HEK293 (cell line): ENCODE data around the gene TDRKH.

Experiments
- HOXC10 ChIP-seq: sonication (generic); formaldehyde crosslinking; IDR thresholded peaks from 2 replicates; pipeline ENCODE4 v1.8.1; 2023; ENCODE audit warnings: mild to moderate bottlenecking, missing genetic modification reagents
- KLF16 ChIP-seq: fragments of 450-650 bp; formaldehyde crosslinking; IDR thresholded peaks from 2 replicates; pipeline ENCODE4 v1.5.1; 2017; ENCODE audit warnings: missing biosample characterization, missing genetic modification characterization
- MZF1 ChIP-seq: fragments of 450-650 bp; formaldehyde crosslinking; IDR thresholded peaks from 2 replicates; pipeline ENCODE4 v1.5.1; 2017; ENCODE audit warnings: missing biosample characterization, missing genetic modification characterization, borderline replicate concordance
- PRDM1 ChIP-seq: fragments of 450-650 bp; formaldehyde crosslinking; IDR thresholded peaks from 2 replicates; pipeline ENCODE4; 2016; ENCODE audit warnings: missing biosample characterization, missing genetic modification characterization
- SALL2 ChIP-seq: fragments of 450-650 bp; formaldehyde crosslinking; IDR thresholded peaks from 2 replicates; pipeline ENCODE4 v1.5.0; 2017; ENCODE audit warnings: missing biosample characterization, mild to moderate bottlenecking, missing genetic modification characterization, borderline replicate concordance
- SETDB1 ChIP-seq: IDR thresholded peaks from one replicate; pipeline ENCODE4 v1.6.1; 2017; ENCODE audit warnings: mild to moderate bottlenecking, low read length, moderate library complexity, mixed read lengths; ENCODE audit not compliant: insufficient read length
- SP2 ChIP-seq: fragments of 450-650 bp; formaldehyde crosslinking; IDR thresholded peaks from 2 replicates; pipeline ENCODE4 v1.5.1; 2016; ENCODE audit warnings: missing biosample characterization, missing genetic modification characterization
- SP3 ChIP-seq: fragments of 450-650 bp; formaldehyde crosslinking; IDR thresholded peaks from 2 replicates; pipeline ENCODE4 v1.5.1; 2016; ENCODE audit warnings: missing biosample characterization, missing genetic modification characterization
- TCF7L2 ChIP-seq: IDR thresholded peaks from 2 replicates; pipeline ENCODE4 v1.6.1; 2011; ENCODE audit warnings: low read depth, mild to moderate bottlenecking, inconsistent platforms, low read length, moderate library complexity, borderline replicate concordance
- TRIM28 ChIP-seq: IDR thresholded peaks from 2 replicates; pipeline ENCODE4 v1.6.1; 2011; ENCODE audit warnings: low read length, control low read depth, borderline replicate concordance
- WT1 ChIP-seq: fragments of 450-650 bp; formaldehyde crosslinking; IDR thresholded peaks from 2 replicates; pipeline ENCODE4 v1.5.1; 2016; ENCODE audit warnings: missing biosample characterization, missing genetic modification characterization
- ZBTB11 ChIP-seq: fragments of 450-650 bp; formaldehyde crosslinking; conservative IDR thresholded peaks from 2 replicates; pipeline ENCODE4 v1.5.1; 2016; ENCODE audit warnings: low read depth, missing biosample characterization, missing genetic modification characterization
- ZBTB26 ChIP-seq: fragments of 450-650 bp; formaldehyde crosslinking; optimal IDR thresholded peaks from 2 replicates; pipeline ENCODE3; 2016; ENCODE audit warnings: missing biosample characterization, mild to moderate bottlenecking, missing genetic modification characterization
- ZBTB44 ChIP-seq: fragments of 450-650 bp; IDR thresholded peaks from 2 replicates; pipeline ENCODE4 v1.5.1; 2018; ENCODE audit warnings: missing biosample characterization, mild to moderate bottlenecking, missing genetic modification characterization
- ZFP41 ChIP-seq: fragments of 450-650 bp; formaldehyde crosslinking; IDR thresholded peaks from 2 replicates; pipeline ENCODE4 v1.5.1; 2016; ENCODE audit warnings: missing biosample characterization, missing genetic modification characterization, borderline replicate concordance
- ZNF157 ChIP-seq: fragments of 450-650 bp; formaldehyde crosslinking; IDR thresholded peaks from 2 replicates; pipeline ENCODE4 v1.5.1; 2016; ENCODE audit warnings: missing biosample characterization, missing genetic modification characterization
- ZNF169 ChIP-seq: fragments of 450-650 bp; formaldehyde crosslinking; IDR thresholded peaks from 2 replicates; pipeline ENCODE4 v1.5.1; 2016; ENCODE audit warnings: missing biosample characterization, missing genetic modification characterization
- ZNF184 ChIP-seq: fragments of 450-650 bp; IDR thresholded peaks from 2 replicates; pipeline ENCODE4 v1.5.1; 2018; ENCODE audit warnings: missing biosample characterization, mild to moderate bottlenecking, missing genetic modification characterization
- ZNF24 ChIP-seq: fragments of 450-650 bp; formaldehyde crosslinking; IDR thresholded peaks from 2 replicates; pipeline ENCODE4 v1.5.1; 2016; ENCODE audit warnings: missing biosample characterization, missing genetic modification characterization
- ZNF26 ChIP-seq: fragments of 450-650 bp; formaldehyde crosslinking; IDR thresholded peaks from 2 replicates; pipeline ENCODE4 v1.5.1; 2016; ENCODE audit warnings: missing biosample characterization, missing genetic modification characterization
- ZNF335 ChIP-seq: fragments of 450-650 bp; formaldehyde crosslinking; conservative IDR thresholded peaks from 2 replicates; pipeline ENCODE4 v1.5.1; 2016; ENCODE audit warnings: missing biosample characterization, missing genetic modification characterization
- ZNF366 ChIP-seq: fragments of 450-650 bp; formaldehyde crosslinking; conservative IDR thresholded peaks from 2 replicates; pipeline ENCODE4 v1.5.1; 2016; ENCODE audit warnings: missing biosample characterization, missing genetic modification characterization
- ZNF426 ChIP-seq: fragments of 450-650 bp; formaldehyde crosslinking; IDR thresholded peaks from 2 replicates; pipeline ENCODE4 v1.5.1; 2017; ENCODE audit warnings: missing biosample characterization, missing genetic modification characterization, mild to moderate bottlenecking, inconsistent platforms, moderate library complexity
- ZNF449 ChIP-seq: fragments of 450-650 bp; formaldehyde crosslinking; IDR thresholded peaks from 2 replicates; pipeline ENCODE4 v1.5.1; 2017; ENCODE audit warnings: missing biosample characterization, mild to moderate bottlenecking, missing genetic modification characterization, moderate library complexity
- ZNF529 ChIP-seq: fragments of 450-650 bp; formaldehyde crosslinking; IDR thresholded peaks from 2 replicates; pipeline ENCODE4 v1.5.1; 2017; ENCODE audit warnings: missing genetic modification characterization, missing biosample characterization; ENCODE audit not compliant: insufficient replicate concordance
- ZNF548 ChIP-seq: fragments of 450-650 bp; formaldehyde crosslinking; IDR thresholded peaks from 2 replicates; pipeline ENCODE4 v1.5.1; 2016; ENCODE audit warnings: missing biosample characterization, missing genetic modification characterization
- ZNF558 ChIP-seq: fragments of 450-650 bp; formaldehyde crosslinking; IDR thresholded peaks from 2 replicates; pipeline ENCODE4 v1.5.1; 2016; ENCODE audit warnings: missing biosample characterization, missing genetic modification characterization
- ZNF645 ChIP-seq: fragments of 450-650 bp; formaldehyde crosslinking; IDR thresholded peaks from 2 replicates; pipeline ENCODE4; 2016; ENCODE audit warnings: missing biosample characterization, missing genetic modification characterization
- ZNF670 ChIP-seq: fragments of 450-650 bp; formaldehyde crosslinking; IDR thresholded peaks from 2 replicates; pipeline ENCODE4 v1.5.1; 2016; ENCODE audit warnings: missing biosample characterization, missing genetic modification characterization, low read depth

The TDRKH gene

GRCh38 chr1:151790071-151790939, at the start of gene TDRKH (continued):
- no peak; the same call in 1 of the 2 replicates for TF ChIP-seq ZNF449 (tag by site-specific recombination)
- no peak for TF ChIP-seq PRDM1 (tag by site-specific recombination)
- TF ChIP-seq TCF7L2: no peak
- TF ChIP-seq ZNF670 (tag by site-specific recombination): no peak
- TF ChIP-seq ZBTB11 (tag by site-specific recombination): peak; percentile 19; the same call in 1 of the 2 replicates
- TF ChIP-seq ZNF558 (tag by site-specific recombination): no peak
- TF ChIP-seq ZNF366 (tag by site-specific recombination): peak; percentile 36; the same call in 1 of the 2 replicates
- TF ChIP-seq ZNF335: peak; percentile 75
- peak; percentile 100 for TF ChIP-seq SP2 (tag by site-specific recombination)
- TF ChIP-seq ZNF26 (tag by site-specific recombination): no peak
- TF ChIP-seq WT1 (tag by site-specific recombination): peak; percentile 72
- no peak for TF ChIP-seq SALL2
- TF ChIP-seq HOXC10 (CRISPR knock-in tag): no peak
- TF ChIP-seq ZNF529 (tag by site-specific recombination): no peak
- no peak for TF ChIP-seq ZNF426 (tag by site-specific recombination)
- peak; percentile 77 for TF ChIP-seq ZBTB26 (tag by site-specific recombination)
- no peak for TF ChIP-seq MZF1 (tag by site-specific recombination)
- TF ChIP-seq ZBTB44: no peak
- TF ChIP-seq ZNF645 (tag by site-specific recombination): no peak
- TF ChIP-seq ZFP41 (tag by site-specific recombination): no peak
- no peak for TF ChIP-seq SETDB1
- peak; percentile 83 for TF ChIP-seq SP3 (tag by site-specific recombination)
- no peak for TF ChIP-seq ZNF157 (tag by site-specific recombination)
- no peak for TF ChIP-seq ZNF184
- TF ChIP-seq ZNF24 (tag by site-specific recombination): peak; percentile 84; the same call in 1 of the 2 replicates
- TF ChIP-seq TRIM28: no peak
- TF ChIP-seq ZNF169 (tag by site-specific recombination): no peak; the same call in 1 of the 2 replicates
- TF ChIP-seq KLF16 (tag by site-specific recombination): peak; percentile 93
- TF ChIP-seq ZNF548 (tag by site-specific recombination): peak; percentile 75; the same call in 1 of the 2 replicates
